DND-41 (cell line): ENCODE measurements around the gene INTS6.

Source experiments
- EZH2 ChIP-seq: IDR thresholded peaks from 3 replicates; pipeline ENCODE4 v1.6.1; 2012; ENCODE audit warnings: borderline replicate concordance, low read depth, mild to moderate bottlenecking, moderate library complexity, low read length, inconsistent platforms; ENCODE audit not compliant: severe bottlenecking
- TF ChIP-seq, protein P1 (sequence below): IDR thresholded peaks from 2 replicates; pipeline ENCODE4 v1.5.1; 2012; ENCODE audit warnings: borderline replicate concordance, low read length, moderate library complexity, mild to moderate bottlenecking; ENCODE audit not compliant: poor library complexity, severe bottlenecking; ENCODE audit errors: extremely low read depth

DNA sequence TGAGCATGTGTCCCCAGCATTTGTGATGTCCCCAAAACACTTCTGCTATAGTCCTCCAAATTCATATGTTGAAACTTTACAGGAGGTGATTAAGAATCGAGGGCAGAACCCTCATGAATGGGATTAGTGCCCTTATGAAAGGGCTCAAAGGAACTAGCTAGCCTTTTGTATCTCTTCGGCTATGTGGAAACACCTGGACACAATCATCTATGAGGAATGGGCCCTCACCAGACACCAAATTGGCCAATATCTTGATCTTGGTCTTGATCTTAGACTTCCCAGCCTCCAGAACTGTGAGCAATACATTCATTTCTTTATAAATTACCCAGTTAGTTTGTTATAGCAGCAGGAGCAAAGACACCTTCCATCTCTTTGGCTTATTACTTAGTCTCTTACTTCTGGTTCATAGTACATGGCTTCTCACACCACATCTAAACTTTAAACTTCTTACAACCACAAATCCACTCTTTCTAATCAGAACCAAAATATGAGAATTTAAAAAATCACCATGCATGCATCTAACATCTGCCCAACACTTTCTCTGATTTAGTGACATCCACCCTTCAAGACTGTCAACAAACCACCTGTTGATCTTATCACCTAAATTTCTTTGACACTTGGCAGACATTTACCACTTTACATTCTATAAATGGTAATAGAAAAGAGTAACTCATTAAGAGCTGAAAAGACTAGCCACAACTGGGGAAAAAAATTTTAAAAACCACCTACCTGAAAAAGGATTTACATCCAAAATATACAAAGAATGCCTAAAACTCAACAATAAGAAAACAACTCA is 120.1 kb downstream of the INTS6 start:
- TF ChIP-seq, protein P1, sequence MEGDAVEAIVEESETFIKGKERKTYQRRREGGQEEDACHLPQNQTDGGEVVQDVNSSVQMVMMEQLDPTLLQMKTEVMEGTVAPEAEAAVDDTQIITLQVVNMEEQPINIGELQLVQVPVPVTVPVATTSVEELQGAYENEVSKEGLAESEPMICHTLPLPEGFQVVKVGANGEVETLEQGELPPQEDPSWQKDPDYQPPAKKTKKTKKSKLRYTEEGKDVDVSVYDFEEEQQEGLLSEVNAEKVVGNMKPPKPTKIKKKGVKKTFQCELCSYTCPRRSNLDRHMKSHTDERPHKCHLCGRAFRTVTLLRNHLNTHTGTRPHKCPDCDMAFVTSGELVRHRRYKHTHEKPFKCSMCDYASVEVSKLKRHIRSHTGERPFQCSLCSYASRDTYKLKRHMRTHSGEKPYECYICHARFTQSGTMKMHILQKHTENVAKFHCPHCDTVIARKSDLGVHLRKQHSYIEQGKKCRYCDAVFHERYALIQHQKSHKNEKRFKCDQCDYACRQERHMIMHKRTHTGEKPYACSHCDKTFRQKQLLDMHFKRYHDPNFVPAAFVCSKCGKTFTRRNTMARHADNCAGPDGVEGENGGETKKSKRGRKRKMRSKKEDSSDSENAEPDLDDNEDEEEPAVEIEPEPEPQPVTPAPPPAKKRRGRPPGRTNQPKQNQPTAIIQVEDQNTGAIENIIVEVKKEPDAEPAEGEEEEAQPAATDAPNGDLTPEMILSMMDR = no peak
- no peak for TF ChIP-seq EZH2
